ENCODE data around the gene C6orf52.
"Not testable (repeated sequence)": the region's sequence is repeated elsewhere in the genome, so short reads cannot be mapped to it uniquely, and the experiment has no call there.

Gene C6orf52

GRCh38 chr6:10695086-10695657 is 756 bp upstream of the C6orf52 start:
- no peak for DNase-seq

GRCh38 chr6:10692965-10693538 is 1.4 kb downstream of the C6orf52 start:
- DNase-seq, result no peak

GRCh38 chr6:10690651-10691445 is 3.6 kb downstream of the C6orf52 start:
- no peak for DNase-seq

GRCh38 chr6:10687582-10687981 is 6.8 kb downstream of the C6orf52 start:
- no peak for DNase-seq

GRCh38 chr6:10686901-10687300 is 7.5 kb downstream of the C6orf52 start:
- no peak for DNase-seq

GRCh38 chr6:10685092-10685915 is 9.1 kb downstream of the C6orf52 start:
- DNase-seq, result no peak

- DNase-seq, result no peak
Measured at GRCh38 chr6:10684618-10685017, 9.8 kb downstream of the C6orf52 start.

GRCh38 chr6:10682355-10682988 is 11.9 kb downstream of the C6orf52 start:
- no peak for DNase-seq

GRCh38 chr6:10681795-10682194 is 12.6 kb downstream of the C6orf52 start:
- DNase-seq, result no peak

- no peak for DNase-seq
Measured at GRCh38 chr6:10678456-10678855, 16.0 kb downstream of the C6orf52 start.

GRCh38 chr6:10676403-10676802 is 18.0 kb downstream of the C6orf52 start:
- no peak for DNase-seq

GRCh38 chr6:10668126-10668917 is 26.1 kb downstream of the C6orf52 start:
- no peak for DNase-seq

- DNase-seq, result not testable (repeated sequence)
Measured at GRCh38 chr6:10665595-10665994, 28.8 kb downstream of the C6orf52 start.

GRCh38 chr6:10662742-10663141 is 31.7 kb downstream of the C6orf52 start:
- DNase-seq, result no peak

GRCh38 chr6:10662207-10662606 is 32.2 kb downstream of the C6orf52 start:
- no peak for DNase-seq

- not testable (repeated sequence) for DNase-seq
Measured at GRCh38 chr6:10660431-10661191, 33.8 kb downstream of the C6orf52 start.

- DNase-seq, result no peak
Measured at GRCh38 chr6:10659699-10660348, 34.6 kb downstream of the C6orf52 start.

- no peak for DNase-seq
Measured at GRCh38 chr6:10658910-10659698, 35.3 kb downstream of the C6orf52 start.

GRCh38 chr6:10655508-10656055 is 38.8 kb downstream of the C6orf52 start:
- no peak for DNase-seq

- no peak for DNase-seq
Measured at GRCh38 chr6:10644225-10644624, 50.2 kb downstream of the C6orf52 start.
